NT2/D1 (cell line): Measurements from ENCODE around the gene CERS6.

Experiments used
- DNase-seq: peaks from one replicate; pipeline ENCODE4 v3.0.0-alpha.2; 2011; ENCODE audit warnings: low read depth, low spot score
- H3K27me3 ChIP-seq: 2 replicates; pipeline ENCODE4 v1.6.0; 2011; ENCODE audit warnings: mild to moderate bottlenecking; ENCODE audit not compliant: insufficient read length, insufficient read depth
- H3K36me3 ChIP-seq: 2 replicates; pipeline ENCODE4 v1.6.1; 2011; ENCODE audit warnings: mild to moderate bottlenecking, low read length, mixed read lengths; ENCODE audit not compliant: insufficient read depth, insufficient read length
- H3K4me1 ChIP-seq: 2 replicates; pipeline ENCODE4 v1.5.1; 2011; ENCODE audit not compliant: insufficient read depth, insufficient read length
- H3K4me3 ChIP-seq: 2 replicates; pipeline ENCODE4 v1.5.1; 2011; ENCODE audit warnings: low read depth; ENCODE audit not compliant: insufficient read length
- H3K9ac ChIP-seq: 2 replicates; pipeline ENCODE4 v1.6.0; 2011; ENCODE audit warnings: low read depth; ENCODE audit not compliant: insufficient read length
- H3K9me3 ChIP-seq: 2 replicates; pipeline ENCODE4 v1.5.1; 2011; ENCODE audit warnings: mild to moderate bottlenecking, low read length; ENCODE audit not compliant: insufficient read depth
- SUZ12 ChIP-seq: IDR thresholded peaks from 2 replicates; pipeline ENCODE4 v1.6.1; 2011; ENCODE audit not compliant: insufficient read length, insufficient read depth; ENCODE audit errors: extremely low read depth
- YY1 ChIP-seq: IDR thresholded peaks from 2 replicates; pipeline ENCODE4 v1.6.1; 2011; ENCODE audit not compliant: insufficient read length, insufficient read depth
- ZNF274 ChIP-seq: IDR thresholded peaks from 2 replicates; pipeline ENCODE4 v1.6.1; 2011; ENCODE audit warnings: mild to moderate bottlenecking, low read depth, low read length

Gene CERS6

DNA sequence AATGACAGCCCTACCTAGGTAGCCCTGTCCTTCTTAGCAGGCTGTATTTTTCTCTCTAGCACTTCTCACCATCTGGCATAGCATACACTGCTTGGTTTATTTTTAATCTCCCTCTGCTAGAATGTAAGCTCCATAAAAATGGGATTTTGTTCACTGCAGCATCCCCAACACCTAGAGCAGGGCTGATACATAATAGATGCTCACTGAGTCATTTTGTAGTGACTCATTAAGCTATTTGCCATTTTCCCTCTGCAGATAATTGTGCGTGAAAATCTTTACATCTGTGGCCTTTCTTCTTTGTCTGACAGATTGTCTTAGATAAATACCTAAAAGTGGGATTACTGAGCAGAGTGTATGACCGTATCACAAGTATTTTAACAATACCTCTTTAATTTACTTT, 82.5 kb downstream of the CERS6 start:
- peaks cover 14% of the 10 kb centered on the region for H3K9me3 ChIP-seq
- no peaks in the 10 kb centered on the region for H3K36me3 ChIP-seq
- no peak overlapping the region for H3K4me3 ChIP-seq
- no peak for TF ChIP-seq YY1
- no peaks in the 10 kb centered on the region for H3K4me1 ChIP-seq
- H3K27me3 ChIP-seq: no peaks in the 10 kb centered on the region
- H3K9ac ChIP-seq: no peak overlapping the region
- no peak for DNase-seq

DNA sequence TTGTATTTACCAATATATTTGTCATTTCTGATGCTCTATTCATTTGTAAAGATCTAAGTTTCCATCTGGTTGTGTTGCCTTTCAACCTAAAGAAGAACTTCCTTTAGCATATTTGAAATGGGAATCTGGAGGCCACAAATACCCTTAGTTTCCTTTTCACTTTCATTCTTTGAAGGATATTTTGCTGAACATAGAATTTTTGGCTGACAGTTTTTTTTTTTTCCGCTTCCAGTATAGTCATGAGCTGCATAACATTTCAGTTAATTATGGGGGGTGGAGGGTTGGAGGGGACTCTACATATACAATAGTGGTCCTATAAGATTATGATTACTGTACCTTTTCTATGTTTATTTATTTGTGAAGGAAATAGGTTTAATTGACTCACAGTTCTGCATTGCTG, 83.9 kb downstream of the CERS6 start:
- H3K4me3 ChIP-seq: no peak overlapping the region
- DNase-seq: no peak
- peaks cover 14% of the 10 kb centered on the region for H3K9me3 ChIP-seq
- no peaks in the 10 kb centered on the region for H3K36me3 ChIP-seq
- TF ChIP-seq YY1 (no peak), SUZ12 (no peak), ZNF274 (no peak)
- no peaks in the 10 kb centered on the region for H3K27me3 ChIP-seq
- no peaks in the 10 kb centered on the region for H3K4me1 ChIP-seq
- no peak overlapping the region for H3K9ac ChIP-seq

DNA sequence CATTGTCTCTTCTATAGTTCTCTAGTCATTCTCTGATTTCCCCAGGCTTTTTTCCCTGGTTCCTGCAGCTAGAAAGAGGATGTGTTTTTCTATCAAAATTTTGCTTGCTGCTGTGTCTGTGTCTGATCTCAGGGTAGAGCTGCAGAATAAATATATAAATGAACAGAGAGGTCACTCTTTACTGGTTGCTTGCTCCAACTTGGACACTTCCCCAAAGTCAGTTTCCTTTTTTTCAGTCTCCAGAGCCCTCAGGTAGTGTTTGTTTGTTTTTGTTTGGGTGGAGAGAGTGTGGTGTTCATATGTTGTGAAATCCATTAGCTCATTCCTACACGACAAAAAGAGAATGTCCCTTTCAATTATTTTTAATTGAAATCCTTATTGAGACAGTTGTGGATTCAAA, 85.8 kb downstream of the CERS6 start:
- Histone ChIP-seq H3K36me3 (no peaks in the 10 kb centered on the region), H3K9me3 (peaks cover 14% of the 10 kb centered on the region), H3K4me1 (no peaks in the 10 kb centered on the region), H3K4me3 (no peak overlapping the region), H3K27me3 (no peaks in the 10 kb centered on the region), H3K9ac (no peak overlapping the region)
- no peak for DNase-seq
- TF ChIP-seq SUZ12 (no peak), ZNF274 (no peak), YY1 (no peak)

DNA sequence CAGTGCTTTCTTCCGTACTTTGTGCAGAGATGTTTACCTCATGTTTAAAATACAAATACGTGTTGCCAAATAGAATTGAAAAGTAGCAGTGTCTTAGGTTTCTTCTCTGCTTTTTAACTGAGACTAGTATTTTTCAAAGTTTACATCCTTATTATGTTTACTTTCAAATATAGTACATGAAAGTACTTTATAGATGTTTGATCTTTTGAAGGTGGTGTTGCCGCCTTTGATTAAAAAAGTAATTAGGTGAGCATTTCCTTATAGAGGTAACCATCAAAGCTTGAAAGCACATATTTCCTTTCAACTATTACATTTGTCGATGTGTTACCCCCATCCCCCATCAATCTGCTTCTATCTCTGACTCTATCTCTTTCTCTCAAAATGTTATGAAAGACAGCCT, 87.0 kb downstream of the CERS6 start:
- Histone ChIP-seq H3K9ac (no peak overlapping the region), H3K4me3 (no peak overlapping the region), H3K27me3 (no peaks in the 10 kb centered on the region), H3K9me3 (peaks cover 14% of the 10 kb centered on the region), H3K4me1 (no peaks in the 10 kb centered on the region), H3K36me3 (no peaks in the 10 kb centered on the region)
- no peak for DNase-seq
- TF ChIP-seq ZNF274: no peak
- no peak for TF ChIP-seq YY1
- TF ChIP-seq SUZ12: no peak

DNA sequence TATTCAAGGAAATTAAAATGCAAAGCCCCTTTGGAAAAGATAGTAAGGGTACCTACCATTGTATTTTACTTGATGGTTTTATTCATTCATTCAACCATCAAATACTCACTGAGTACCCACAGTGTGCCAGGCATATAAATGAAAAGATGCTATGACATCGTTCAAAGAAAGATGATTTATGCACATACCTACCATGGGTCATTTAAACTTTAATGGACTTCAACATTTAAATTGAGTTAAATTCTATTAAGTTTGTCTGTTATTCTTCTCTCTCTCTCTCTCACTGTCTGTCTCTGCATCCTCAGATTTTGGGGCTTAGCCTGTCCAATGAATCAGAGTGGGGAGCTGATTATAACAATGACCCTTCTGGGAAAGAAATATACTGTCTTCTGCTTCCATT, 87.9 kb downstream of the CERS6 start:
- no peaks in the 10 kb centered on the region for H3K27me3 ChIP-seq
- no peak for DNase-seq
- no peak for TF ChIP-seq SUZ12
- no peak for TF ChIP-seq ZNF274
- no peak for TF ChIP-seq YY1
- no peaks in the 10 kb centered on the region for H3K36me3 ChIP-seq
- peaks cover 14% of the 10 kb centered on the region for H3K9me3 ChIP-seq
- H3K4me1 ChIP-seq: no peaks in the 10 kb centered on the region
- no peak overlapping the region for H3K9ac ChIP-seq
- no peak overlapping the region for H3K4me3 ChIP-seq

DNA sequence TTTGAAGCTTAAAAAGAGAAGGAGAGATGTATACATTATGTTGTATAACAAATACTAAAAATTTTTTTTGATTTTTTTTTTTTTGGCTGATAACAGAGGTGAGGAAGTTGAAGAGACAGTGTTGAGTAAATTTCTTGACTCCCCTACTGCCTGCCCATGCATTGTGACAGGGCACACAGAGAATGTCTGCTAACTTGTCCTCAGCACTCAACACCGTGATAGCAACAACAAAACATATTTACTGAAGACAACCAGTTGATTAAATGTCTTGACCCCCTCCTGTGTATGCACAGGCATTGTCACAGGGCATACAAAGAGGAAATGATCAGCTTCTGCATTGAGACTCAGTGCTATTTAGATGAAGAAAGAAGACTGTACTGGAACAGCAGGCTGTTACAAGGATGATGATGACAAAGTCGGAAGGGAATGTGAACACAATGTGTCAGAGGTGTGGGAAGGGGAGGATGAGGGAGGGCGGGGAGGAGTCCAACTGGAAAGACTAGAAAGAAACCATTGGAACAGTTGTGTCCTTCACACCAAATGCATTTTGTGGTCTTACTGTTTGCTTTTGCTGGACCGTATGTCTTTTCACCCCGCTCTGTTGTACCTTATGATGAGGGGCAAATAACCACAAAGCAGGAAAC, 89.5 kb downstream of the CERS6 start:
- Histone ChIP-seq H3K9me3 (peaks cover under 1% of the 10 kb centered on the region), H3K4me1 (peaks cover 2% of the 10 kb centered on the region), H3K4me3 (no peak overlapping the region), H3K9ac (no peak overlapping the region), H3K36me3 (no peaks in the 10 kb centered on the region), H3K27me3 (no peaks in the 10 kb centered on the region)
- DNase-seq: peak; percentile 18
- TF ChIP-seq SUZ12 (no peak), YY1 (no peak), ZNF274 (no peak)

DNA sequence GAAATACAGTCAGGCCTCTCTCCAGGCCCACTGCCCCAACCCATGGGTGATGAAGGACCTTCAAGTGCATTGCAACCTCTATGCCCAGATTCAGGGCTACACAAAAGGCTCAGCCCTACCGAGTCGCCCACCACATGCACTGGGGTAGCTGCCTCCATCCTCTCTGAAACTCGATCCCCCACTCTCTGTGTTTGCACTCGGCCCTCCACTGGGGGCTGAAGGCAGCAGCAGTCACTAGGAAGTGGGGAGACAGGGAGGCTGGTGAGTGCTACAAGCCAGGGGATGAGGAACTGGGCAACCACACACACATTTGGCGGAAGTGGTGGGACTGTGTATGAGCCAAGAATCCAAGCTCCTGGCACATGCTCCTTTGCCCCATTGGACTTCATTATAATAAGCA, 94.6 kb downstream of the CERS6 start:
- no peaks in the 10 kb centered on the region for H3K36me3 ChIP-seq
- peaks cover 5% of the 10 kb centered on the region for H3K4me1 ChIP-seq
- H3K4me3 ChIP-seq: no peak overlapping the region
- TF ChIP-seq SUZ12: no peak
- TF ChIP-seq YY1: no peak
- TF ChIP-seq ZNF274: no peak
- no peak overlapping the region for H3K9ac ChIP-seq
- no peak for DNase-seq
- no peaks in the 10 kb centered on the region for H3K27me3 ChIP-seq
- no peaks in the 10 kb centered on the region for H3K9me3 ChIP-seq

DNA sequence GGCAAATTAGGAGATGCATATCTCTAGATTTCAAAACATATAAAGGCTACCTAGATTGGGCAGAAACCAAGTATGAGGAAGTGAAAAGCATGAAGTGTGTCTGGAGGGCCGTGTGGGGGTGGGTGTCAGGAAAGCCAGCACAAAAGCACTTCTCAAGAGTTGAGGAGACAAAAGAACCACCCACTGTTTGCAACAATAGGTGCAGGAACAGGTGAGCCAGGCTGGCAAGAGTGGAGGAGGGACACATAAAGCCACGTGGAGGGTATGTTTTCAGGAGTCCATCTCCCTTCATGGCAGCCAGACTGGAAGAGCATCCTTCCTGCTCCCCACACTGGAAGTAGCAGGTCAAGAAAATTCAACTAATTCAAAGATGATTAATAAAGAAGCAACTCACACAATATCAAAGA, 96.4 kb downstream of the CERS6 start:
- DNase-seq: peak; percentile 71
- no peak overlapping the region for H3K4me3 ChIP-seq
- H3K9ac ChIP-seq: no peak overlapping the region
- H3K9me3 ChIP-seq: no peaks in the 10 kb centered on the region
- H3K36me3 ChIP-seq: no peaks in the 10 kb centered on the region
- H3K4me1 ChIP-seq: peaks cover 5% of the 10 kb centered on the region
- H3K27me3 ChIP-seq: no peaks in the 10 kb centered on the region
- no peak for TF ChIP-seq YY1
